GM23248 (cell line): ENCODE results near the gene MRPL32.

Source experiments
- EZH2 ChIP-seq: fragments of 200-600 bp; sonication (generic); IDR thresholded peaks from 2 replicates; pipeline ENCODE4 v1.6.1; 2018; ENCODE audit warnings: antibody characterized with exemption, mild to moderate bottlenecking; ENCODE audit not compliant: insufficient read depth, poor library complexity, severe bottlenecking
- EZH2phosphoT487 ChIP-seq: fragments of 200-600 bp; sonication (generic); IDR thresholded peaks from 2 replicates; pipeline ENCODE4 v1.6.1; 2018; ENCODE audit warnings: antibody characterized with exemption, moderate library complexity, mild to moderate bottlenecking, low read depth; ENCODE audit not compliant: insufficient read depth

- no peak for TF ChIP-seq EZH2
- TF ChIP-seq EZH2phosphoT487 = no peak
These were observed 33.0 kb downstream of the MRPL32 start for GRCh38 chr7:42964849-42965805.
